ENCODE measurements around the gene RPS25. TPM values are rescaled to one million over a fixed set of nuclear protein-coding genes. Genes with fewer than 3 reads are reported as not detected.

Gene RPS25
- total and polyA plus RNA-seq, 9 of the 15 experiments (the other 6 are each of a cell fraction or from before 2014, with no cell fraction given), result 1,553 to 5,486 (median 2,471) TPM

GRCh38 chr11:119051440-119052162 lies 33.5 kb upstream of the RPS25 start (continued):
- TF ChIP-seq ZBTB40 (IDR thresholded peaks at IDR 0.05) (no peak), ZBTB40 (CRISPR knock-in tag; IDR thresholded peaks at IDR 0.05) (no peak), REST (IDR thresholded peaks at IDR 0.05; ENCODE audit: borderline replicate concordance) (no peak), REST (CRISPR knock-in tag; IDR thresholded peaks at IDR 0.05; ENCODE audit: low read depth) (no peak), UBTF (IDR thresholded peaks at IDR 0.05; ENCODE audit: borderline replicate concordance in 1 of 2, low read depth in 2 of 2, low read length in 2 of 2) (no peak), FOXJ3 (CRISPR knock-in tag; IDR thresholded peaks at IDR 0.05) (no peak)

Measured in K562 (cell line).